ENCODE results near the gene LDB2.

- TF ChIP-seq JUND (IDR thresholded peaks at IDR 0.05; ENCODE audit: low read length): no peak
- no peak for TF ChIP-seq NANOG (IDR thresholded peaks at IDR 0.05; ENCODE audit: insufficient read depth, low read depth, low read length, poor library complexity, severe bottlenecking)
Measured at GRCh38 chr4:16814361-16814760, 84.1 kb downstream of the LDB2 start.

Measured in H1 (cell line).